T-cell (primary cell): Measurements from ENCODE around the gene BICC1. TPM values are rescaled to one million over a fixed set of nuclear protein-coding genes. Genes with fewer than 3 reads are reported as not detected.

ENCODE experiments used
- ATAC-seq, 4 experiments: fragments of 200-7000 bp in 3 of 4; fragments of 150-1000 bp in 1 of 4; cut with Tn5 transposase; replicated peaks in 1 of 4; 1 replicate in 3 of 4; 2 replicates in 1 of 4; pipeline ENCODE4 v1.10.0; 2021; ENCODE audit warnings: moderate library complexity in 3 of 4, mild to moderate bottlenecking in 2 of 4, moderate number of reproducible peaks in 1 of 4
- CTCF ChIA-PET, 2 donors: fragments of 300-600 bp; sonication (Branson Sonifier 250); formaldehyde crosslinking; loops; one replicate each; lab custom pipeline; 2022; ENCODE audit warnings: antibody characterized with exemption in 2 of 2; lab: Charles Lee
- POLR2A ChIA-PET, 2 donors: fragments of 300-600 bp; sonication (Branson Sonifier 250); formaldehyde crosslinking; loops; one replicate each; lab custom pipeline; 2022; ENCODE audit warnings: antibody characterized with exemption in 2 of 2; lab: Charles Lee
- DNase-seq, 35 experiments: peaks; one replicate each; pipeline versions ENCODE4 v3.0.0 to v3.0.0-alpha.2; 2013 to 2023
- H3K27ac ChIP-seq: one replicate; pipeline ENCODE4 v1.5.1; 2013; ENCODE audit warnings: low read length
- H3K27me3 ChIP-seq, 2 experiments: replicated peaks in 1 of 2; 1 replicate in 1 of 2; 2 replicates in 1 of 2; pipeline versions ENCODE4 v1.6.1 to v1.7.0; 2013; ENCODE audit warnings: low read length in 1 of 2, mixed read lengths in 1 of 2; ENCODE audit not compliant: control insufficient read depth in 2 of 2, insufficient read depth in 2 of 2; ENCODE audit errors: extremely low read depth in 1 of 2
- H3K36me3 ChIP-seq, 2 donors: 1 replicate in 1 of 2; 2 replicates in 1 of 2; pipeline versions ENCODE4 v1.6.1 to v1.7.0; 2013; ENCODE audit warnings: low read length in 1 of 2; ENCODE audit not compliant: control insufficient read depth in 2 of 2, insufficient read depth in 1 of 2; ENCODE audit errors: extremely low read depth in 1 of 2
- H3K4me1 ChIP-seq, 2 experiments: 1 replicate in 1 of 2; 2 replicates in 1 of 2; pipeline versions ENCODE4 v1.6.1 to v1.7.0; 2013; ENCODE audit warnings: low read length in 2 of 2, mixed read lengths in 1 of 2; ENCODE audit not compliant: insufficient read depth in 2 of 2, control insufficient read depth in 1 of 2; ENCODE audit errors: extremely low read depth in 1 of 2
- H3K4me3 ChIP-seq, 2 donors: 1 replicate in 1 of 2; 2 replicates in 1 of 2; pipeline versions ENCODE4 v1.5.1 to v1.7.0; 2013; ENCODE audit warnings: mild to moderate bottlenecking in 2 of 2, low read length in 1 of 2, moderate library complexity in 1 of 2; ENCODE audit not compliant: control insufficient read depth in 1 of 2; ENCODE audit errors: extremely low read depth in 1 of 2
- H3K9me3 ChIP-seq: 2 replicates; pipeline ENCODE4 v1.7.0; 2013
- H3K27ac Mint-ChIP-seq, 2 donors: one replicate each; pipeline ENCODE4 v1.8.0; 2020 to 2021; ENCODE audit warnings: mild to moderate bottlenecking in 2 of 2, mixed read lengths in 2 of 2
- H3K27me3 Mint-ChIP-seq, 2 donors: one replicate each; pipeline ENCODE4 v1.8.0; 2021 to 2022; ENCODE audit warnings: mixed read lengths in 2 of 2
- H3K36me3 Mint-ChIP-seq: one replicate; pipeline ENCODE4 v1.8.0; 2021; ENCODE audit warnings: mixed read lengths
- H3K4me1 Mint-ChIP-seq, 3 donors: one replicate each; pipeline ENCODE4 v1.8.0; 2020 to 2022; ENCODE audit warnings: mixed read lengths in 3 of 3, mild to moderate bottlenecking in 1 of 3
- H3K4me3 Mint-ChIP-seq, 3 donors: one replicate each; pipeline ENCODE4 v1.8.0; 2020 to 2022; ENCODE audit warnings: mild to moderate bottlenecking in 3 of 3, mixed read lengths in 3 of 3, moderate library complexity in 3 of 3
- H3K9me3 Mint-ChIP-seq, 3 donors: one replicate each; pipeline ENCODE4 v1.8.0; 2020 to 2022; ENCODE audit warnings: mixed read lengths in 3 of 3
- WGBS: methylation state at CpG from one replicate; pipeline ENCODE4 v1.1.5; 2013; ENCODE audit warnings: missing lambda C conversion rate; ENCODE audit not compliant: insufficient coverage; 5-methylcytosine and 5-hydroxymethylcytosine counted together
- total RNA-seq, 35 experiments: library from RNA in 6 of 35; stranded (reverse) in 6 of 35; fragments of 120-200 nt in 1 of 35; gene quantifications; one replicate each; pipeline versions ENCODE4 v1.2.1 to v1.2.4 and lab custom pipeline; 2013 to 2026

BICC1 gene
- total RNA-seq, 5 donors from 2014 or later (not counting 1 experiment from before 2014, with no cell fraction given) = 0.06 to 0.09 (median 0.07) TPM; not detected in 2

GRCh38 chr10:58477122-58477521 lies 35.5 kb upstream of the BICC1 start:
- peaks cover 11 to 26% of the 10 kb centered on the region in 2 donors for H3K27me3 Mint-ChIP-seq
- no peak overlapping the region for H3K4me3 Mint-ChIP-seq
- Histone ChIP-seq H3K27me3 (peaks cover 0 to 7% of the 10 kb centered on the region in 2 experiments), H3K9me3 (no peaks in the 10 kb centered on the region), H3K27ac (no peak overlapping the region), H3K4me3 (no peak overlapping the region), H3K36me3 (no peaks in the 10 kb centered on the region), H3K4me1 (no peaks in the 10 kb centered on the region)
- peaks cover 0 to 2% (median 1%) of the 10 kb centered on the region in 3 donors for H3K4me1 Mint-ChIP-seq
- 38% methylated on average over 1 of the region's 2 CpGs for WGBS
- H3K27ac Mint-ChIP-seq = no peak overlapping the region
- ATAC-seq (no peak), DNase-seq (no peak)
- ChIA-PET CTCF (interaction anchor here in 1 of 2 donors (0.7 kb wide), 1 partner anchor 14 kb away, joined by 7 read pairs; no protein-coding TSS in a partner anchor), POLR2A (no interaction called here)
- H3K36me3 Mint-ChIP-seq = no peaks in the 10 kb centered on the region
- no peaks in the 10 kb centered on the region for H3K9me3 Mint-ChIP-seq

DNA sequence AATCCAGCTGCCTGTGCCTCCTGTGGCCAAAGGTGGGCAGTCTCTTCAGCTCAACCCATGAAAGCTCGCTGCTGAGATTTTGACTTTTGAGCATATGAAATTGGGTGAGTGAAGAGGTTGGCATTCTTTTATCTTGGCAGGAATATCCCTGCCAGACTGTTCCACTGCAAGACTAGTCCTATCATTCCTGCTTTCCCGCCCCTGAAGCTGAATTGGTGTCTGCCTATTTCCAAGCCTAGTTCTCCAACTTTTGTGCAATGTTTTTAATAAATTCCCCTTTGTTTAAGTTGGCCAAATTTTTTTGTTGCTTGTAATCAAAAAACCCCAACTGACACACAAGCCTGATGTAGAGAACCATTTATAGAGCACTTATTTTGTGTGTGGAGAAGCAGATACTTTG lies 34.8 kb upstream of the BICC1 start:
- no peak overlapping the region for H3K27ac ChIP-seq
- peaks cover 0 to 7% of the 10 kb centered on the region in 2 experiments for H3K27me3 ChIP-seq
- Mint-ChIP-seq H3K4me3 (no peak overlapping the region), H3K4me1 (peaks cover 0 to 2% (median 1%) of the 10 kb centered on the region in 3 donors), H3K27me3 (peaks cover 14 to 27% of the 10 kb centered on the region in 2 donors), H3K27ac (no peak overlapping the region), H3K9me3 (no peaks in the 10 kb centered on the region), H3K36me3 (no peaks in the 10 kb centered on the region)
- H3K36me3 ChIP-seq = no peaks in the 10 kb centered on the region
- DNase-seq (no peak), ATAC-seq (no peak)
- no peak overlapping the region for H3K4me3 ChIP-seq
- WGBS = no CpG with 5 or more reads among the region's 2 CpGs
- H3K4me1 ChIP-seq = no peaks in the 10 kb centered on the region
- H3K9me3 ChIP-seq = no peaks in the 10 kb centered on the region
- ChIA-PET POLR2A (no interaction called here), CTCF (no interaction called here)

DNA sequence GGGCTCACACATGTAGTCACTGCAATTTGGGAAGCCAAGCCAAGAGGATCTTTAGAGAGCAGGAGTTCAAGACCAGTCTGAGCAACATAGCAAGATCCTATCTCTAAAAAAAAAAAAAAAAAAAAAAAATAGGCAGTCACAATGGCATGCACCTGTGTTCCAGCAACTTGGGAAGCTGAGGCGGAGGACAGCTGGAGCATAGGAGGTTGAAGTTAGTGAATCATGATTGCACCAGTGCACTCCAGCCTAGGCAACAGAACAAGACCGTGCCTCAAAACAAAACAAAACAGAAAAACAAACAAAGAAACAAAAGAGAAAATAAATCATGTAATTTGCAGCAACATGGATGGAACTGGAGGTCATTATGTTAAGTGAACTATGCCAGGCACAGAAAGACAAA lies 33.6 kb upstream of the BICC1 start:
- H3K27ac Mint-ChIP-seq = no peak overlapping the region
- Histone ChIP-seq H3K4me3 (no peak overlapping the region), H3K36me3 (no peaks in the 10 kb centered on the region), H3K27ac (no peak overlapping the region), H3K4me1 (no peaks in the 10 kb centered on the region), H3K9me3 (no peaks in the 10 kb centered on the region), H3K27me3 (peaks cover 0 to 3% of the 10 kb centered on the region in 2 experiments)
- peaks cover 14 to 26% of the 10 kb centered on the region in 2 donors for H3K27me3 Mint-ChIP-seq
- WGBS = no CpG with 5 or more reads among the region's 2 CpGs
- no peaks in the 10 kb centered on the region for H3K9me3 Mint-ChIP-seq
- H3K36me3 Mint-ChIP-seq = no peaks in the 10 kb centered on the region
- POLR2A ChIA-PET = no interaction called here
- no peak overlapping the region for H3K4me3 Mint-ChIP-seq
- no peak for DNase-seq
- CTCF ChIA-PET = no interaction called here
- H3K4me1 Mint-ChIP-seq = peaks cover 0 to 2% (median 1%) of the 10 kb centered on the region in 3 donors
- no peak for ATAC-seq

- Mint-ChIP-seq H3K36me3 (no peaks in the 10 kb centered on the region), H3K4me1 (peaks cover 0 to 2% (median 1%) of the 10 kb centered on the region in 3 donors), H3K4me3 (no peak overlapping the region), H3K27me3 (peaks cover 14 to 26% of the 10 kb centered on the region in 2 donors), H3K9me3 (no peaks in the 10 kb centered on the region), H3K27ac (no peak overlapping the region)
- CTCF ChIA-PET = no interaction called here
- ATAC-seq = no peak
- H3K36me3 ChIP-seq = no peaks in the 10 kb centered on the region
- no peak overlapping the region for H3K4me3 ChIP-seq
- WGBS = 75% methylated on average over 2 of the region's 3 CpGs
- no peak for DNase-seq
- peaks cover 0 to 3% of the 10 kb centered on the region in 2 experiments for H3K27me3 ChIP-seq
- H3K4me1 ChIP-seq = no peaks in the 10 kb centered on the region
- no peaks in the 10 kb centered on the region for H3K9me3 ChIP-seq
- H3K27ac ChIP-seq = no peak overlapping the region
- POLR2A ChIA-PET = no interaction called here
Measured at GRCh38 chr10:58480321-58480720, 32.4 kb upstream of the BICC1 start.

GRCh38 chr10:58481569-58482109 lies 31.0 kb upstream of the BICC1 start:
- no CpG with 5 or more reads among the region's 2 CpGs for WGBS
- Mint-ChIP-seq H3K4me1 (peaks cover 0 to 2% (median 1%) of the 10 kb centered on the region in 3 donors), H3K36me3 (no peaks in the 10 kb centered on the region), H3K4me3 (no peak overlapping the region), H3K27me3 (peaks cover 13 to 18% of the 10 kb centered on the region in 2 donors), H3K9me3 (no peaks in the 10 kb centered on the region), H3K27ac (no peak overlapping the region)
- ChIA-PET POLR2A (no interaction called here), CTCF (no interaction called here)
- Histone ChIP-seq H3K27me3 (peaks cover 0 to 3% of the 10 kb centered on the region in 2 experiments), H3K36me3 (no peaks in the 10 kb centered on the region), H3K27ac (no peak overlapping the region), H3K4me3 (no peak overlapping the region), H3K9me3 (no peaks in the 10 kb centered on the region), H3K4me1 (no peaks in the 10 kb centered on the region)
- no peak for ATAC-seq
- DNase-seq = no peak

- Histone ChIP-seq H3K36me3 (no peaks in the 10 kb centered on the region), H3K4me1 (no peaks in the 10 kb centered on the region), H3K9me3 (no peaks in the 10 kb centered on the region), H3K27ac (no peak overlapping the region), H3K4me3 (no peak overlapping the region), H3K27me3 (no peaks in the 10 kb centered on the region)
- ATAC-seq (no peak), DNase-seq (no peak)
- Mint-ChIP-seq H3K4me1 (no peaks in the 10 kb centered on the region), H3K9me3 (no peaks in the 10 kb centered on the region), H3K27me3 (peaks cover 5 to 12% of the 10 kb centered on the region in 2 donors), H3K36me3 (no peaks in the 10 kb centered on the region), H3K4me3 (no peak overlapping the region), H3K27ac (no peak overlapping the region)
- WGBS = no CpG with 5 or more reads among the region's 1 CpG
- POLR2A ChIA-PET = no interaction called here
- CTCF ChIA-PET = no interaction called here
Measured at GRCh38 chr10:58486821-58487220, 25.9 kb upstream of the BICC1 start.
